TTC549 (cell line): Measurements from ENCODE around the gene GTPBP4.
"Not testable (repeated sequence)": the region's sequence is repeated elsewhere in the genome, so short reads cannot be mapped to it uniquely, and the experiment has no call there.

Experiments used
- FAIRE-seq: peaks from 2 replicates; lab custom pipeline; 2012; peaks lifted over from hg19 to GRCh38; lab: Jason Lieb, UNC

GTPBP4 gene

GRCh38 chr10:1057106-1057657 is 68.9 kb downstream of the GTPBP4 start:
- FAIRE-seq, result no peak

- FAIRE-seq, result no peak
Measured at GRCh38 chr10:1058017-1058416, 69.8 kb downstream of the GTPBP4 start.

- FAIRE-seq, result no peak
Measured at GRCh38 chr10:1059902-1060301, 71.7 kb downstream of the GTPBP4 start.

- no peak for FAIRE-seq
Measured at GRCh38 chr10:1061930-1062774, 73.9 kb downstream of the GTPBP4 start.

GRCh38 chr10:1063232-1063865 is 75.1 kb downstream of the GTPBP4 start:
- no peak for FAIRE-seq

GRCh38 chr10:1064964-1065247 is 76.7 kb downstream of the GTPBP4 start:
- FAIRE-seq, result no peak

GRCh38 chr10:1066734-1067133 is 78.5 kb downstream of the GTPBP4 start:
- FAIRE-seq, result not testable (repeated sequence)

- FAIRE-seq, result no peak
Measured at GRCh38 chr10:1068380-1069361, 80.4 kb downstream of the GTPBP4 start.
